HG02610 (cell line): Measurements from ENCODE around the gene PCNX3.
"Not testable (repeated sequence)": the region's sequence is repeated elsewhere in the genome, so short reads cannot be mapped to it uniquely, and the experiment has no call there.

ENCODE experiments used
- ATAC-seq: cut with Tn5 transposase; IDR thresholded peaks from one replicate; pipeline ENCODE4 v1.9.1; 2021; ENCODE audit warnings: mild to moderate bottlenecking, moderate library complexity; ENCODE audit not compliant: unreplicated experiment

Gene PCNX3

DNA sequence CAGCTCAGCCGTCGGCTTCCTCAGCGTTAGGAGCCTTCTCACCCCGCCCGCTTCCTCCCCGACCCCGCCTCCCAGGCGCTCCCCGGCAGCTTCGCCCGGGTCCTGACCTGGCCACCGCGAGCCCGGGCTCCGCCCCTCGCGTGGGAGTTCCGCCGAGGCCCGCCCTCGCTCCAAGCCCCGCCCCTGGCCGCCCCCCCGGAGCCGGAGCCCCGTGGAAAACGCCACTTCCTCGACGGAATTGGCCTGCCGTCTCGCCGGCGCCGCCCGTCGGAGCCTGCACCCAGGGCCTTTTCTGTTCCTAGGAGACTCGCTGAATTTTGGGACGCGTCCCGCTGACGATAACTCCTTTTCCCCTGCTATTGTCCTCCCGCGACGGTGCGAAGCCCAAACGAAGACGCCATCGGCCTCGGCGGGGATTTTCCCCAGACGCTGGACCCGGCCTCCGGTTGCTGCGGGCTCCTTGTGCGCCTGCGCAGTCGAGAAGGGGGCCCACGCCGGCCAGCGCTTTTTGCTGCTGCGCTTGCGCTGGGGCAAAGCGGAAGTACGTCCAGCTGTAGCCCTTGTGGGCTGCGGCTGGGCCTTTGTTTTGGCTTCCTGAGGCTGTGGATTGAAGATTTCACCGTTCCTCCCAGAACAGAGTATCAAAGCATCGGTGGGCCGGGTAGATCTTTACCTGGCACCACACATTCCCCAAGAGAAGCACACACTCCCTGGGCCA lies 37.1 kb downstream of the PCNX3 start:
- peak; percentile 62 for ATAC-seq

DNA sequence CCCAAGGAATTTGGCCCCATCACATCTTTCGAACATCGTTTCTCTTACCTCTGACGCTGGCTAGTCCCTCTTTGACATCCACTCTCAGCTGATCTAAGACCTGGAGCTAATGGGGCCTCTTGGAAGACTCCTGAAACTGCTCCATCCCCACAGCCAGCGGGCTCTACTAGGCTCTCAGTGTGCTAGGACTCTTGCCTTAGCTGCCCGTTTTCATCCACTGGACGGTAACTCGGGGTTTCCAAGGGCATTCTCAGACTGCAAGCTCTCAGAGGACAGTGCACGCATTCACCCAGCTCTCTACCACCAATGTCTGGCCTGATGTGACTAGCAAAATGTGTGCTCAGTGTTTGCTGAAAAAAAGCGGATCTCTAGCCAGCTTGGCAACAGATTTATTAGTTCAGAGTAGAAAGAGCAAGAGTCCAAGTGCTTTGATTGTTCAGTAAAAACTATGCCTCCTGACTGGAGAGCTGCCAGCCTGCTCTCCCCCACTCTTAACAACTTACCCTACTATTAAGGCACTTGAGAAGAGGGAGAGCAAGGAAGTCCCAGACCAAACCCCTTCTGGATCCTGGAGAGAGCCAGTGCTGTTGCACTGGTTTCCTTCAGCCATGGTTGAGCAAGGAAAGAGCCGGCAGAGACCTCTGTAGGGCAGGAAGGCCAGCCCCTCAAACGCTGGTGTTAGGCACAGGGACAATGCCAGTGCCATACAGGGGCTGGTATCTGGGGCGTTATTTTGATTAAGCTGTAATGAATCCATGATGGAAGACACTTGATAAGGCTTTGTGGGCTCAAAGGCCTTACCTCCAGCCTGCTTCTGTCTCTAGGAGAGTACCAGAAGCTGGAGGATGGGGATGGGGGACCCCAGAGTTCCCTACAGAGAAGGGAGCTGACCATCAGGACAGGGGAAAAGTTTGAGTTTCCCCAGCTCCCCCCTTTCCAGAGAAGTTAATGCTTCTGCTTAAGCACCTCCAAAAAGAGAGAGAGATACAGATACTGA lies 38.0 kb downstream of the PCNX3 start:
- ATAC-seq, result no peak

GRCh38 chr11:65654375-65655349 lies 39.1 kb downstream of the PCNX3 start:
- no peak for ATAC-seq

DNA sequence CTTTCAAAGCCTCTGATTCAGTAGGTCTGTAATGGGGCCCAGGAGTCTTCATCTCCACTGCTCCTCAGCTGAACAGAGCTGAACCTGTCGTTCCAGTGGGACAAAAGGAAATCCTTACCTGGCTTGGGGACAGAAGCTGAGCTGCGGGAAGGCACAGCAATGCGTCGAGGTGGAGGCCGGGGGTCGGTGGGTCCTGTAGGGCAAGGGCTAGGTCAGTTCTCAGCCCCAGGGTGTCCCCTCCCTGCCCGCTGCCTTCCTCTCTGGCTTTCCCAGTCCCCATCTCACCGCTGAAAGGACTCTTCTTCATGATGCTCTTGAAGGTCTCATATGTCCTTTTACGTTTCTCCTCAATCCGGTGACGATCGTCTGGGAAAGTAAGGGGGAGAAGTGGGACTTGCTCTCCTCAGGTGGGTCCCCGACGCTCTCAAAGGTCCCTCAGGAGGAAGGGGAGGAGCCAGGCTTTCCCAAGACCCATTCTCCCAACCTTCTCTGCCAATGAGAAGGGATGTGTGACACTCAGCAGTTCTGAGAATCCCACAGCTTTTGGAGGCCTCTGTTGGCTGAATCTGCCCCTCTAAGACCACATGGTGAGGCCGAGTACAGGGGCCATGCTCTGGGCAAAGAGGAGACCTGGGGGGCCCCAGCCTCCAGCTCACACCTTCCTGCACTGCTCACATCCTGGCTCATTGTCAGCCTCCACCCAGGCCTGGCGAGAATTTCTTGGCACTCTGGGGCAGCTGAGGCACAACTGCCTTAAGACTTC lies 40.2 kb downstream of the PCNX3 start:
- no peak for ATAC-seq

GRCh38 chr11:65657426-65657825 lies 41.9 kb downstream of the PCNX3 start:
- no peak for ATAC-seq

- ATAC-seq, result no peak
Observed at GRCh38 chr11:65658174-65659021, 42.8 kb downstream of the PCNX3 start.

- no peak for ATAC-seq
Observed at GRCh38 chr11:65660038-65660437, 44.5 kb downstream of the PCNX3 start.

DNA sequence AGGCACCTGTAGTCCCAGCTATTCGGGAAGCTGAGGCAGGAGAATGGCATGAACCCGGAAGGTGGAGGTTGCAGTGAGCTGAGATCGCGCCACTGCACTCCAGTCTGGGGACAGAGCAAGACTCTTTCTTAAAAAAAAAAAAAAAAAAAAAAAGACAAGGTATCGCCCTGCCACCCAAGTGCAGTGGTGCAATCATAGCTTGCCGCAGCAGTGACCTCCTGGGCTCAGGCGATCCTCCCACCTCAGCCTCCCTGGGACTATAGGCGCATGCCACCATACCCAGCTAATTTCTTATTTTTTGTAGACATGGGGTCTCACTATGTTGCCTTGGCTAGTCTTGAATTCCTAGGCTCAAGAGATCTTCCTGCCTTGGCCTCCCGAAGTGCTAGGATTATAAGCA lies 45.3 kb downstream of the PCNX3 start:
- not testable (repeated sequence) for ATAC-seq

DNA sequence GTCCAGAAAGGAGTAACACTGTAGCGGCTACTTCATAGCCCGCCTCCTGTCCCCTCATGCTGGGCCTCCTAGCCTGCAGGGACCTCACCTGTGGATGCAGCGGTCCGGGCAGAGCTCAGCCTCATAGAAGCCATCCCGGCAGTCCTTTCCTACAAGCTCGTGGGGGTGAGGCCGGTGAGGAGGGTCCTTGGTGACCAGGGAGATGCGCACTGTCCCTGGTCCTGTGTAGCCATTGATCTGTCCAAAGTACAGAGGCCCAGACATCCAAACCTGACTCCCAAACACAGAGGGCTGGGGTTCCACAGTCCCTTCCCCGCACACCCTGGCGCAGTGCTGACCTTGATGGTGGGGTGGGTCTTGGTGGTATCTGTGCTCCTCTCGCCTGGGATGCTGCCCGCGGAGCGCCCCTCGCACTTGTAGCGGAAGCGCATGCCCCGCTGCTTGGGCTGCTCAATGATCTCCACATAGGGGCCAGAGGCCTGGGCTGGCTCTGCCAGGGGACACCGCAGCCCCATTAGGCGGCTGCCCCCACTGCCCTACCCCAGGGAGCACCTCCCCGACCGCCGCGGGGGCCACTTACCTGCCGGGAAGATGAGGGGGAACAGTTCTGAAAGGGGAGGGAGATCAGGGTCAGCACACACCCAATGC lies 46.1 kb downstream of the PCNX3 start:
- ATAC-seq, result no peak

- peak; percentile 16 for ATAC-seq
Observed at GRCh38 chr11:65662247-65662798, 46.7 kb downstream of the PCNX3 start.

DNA sequence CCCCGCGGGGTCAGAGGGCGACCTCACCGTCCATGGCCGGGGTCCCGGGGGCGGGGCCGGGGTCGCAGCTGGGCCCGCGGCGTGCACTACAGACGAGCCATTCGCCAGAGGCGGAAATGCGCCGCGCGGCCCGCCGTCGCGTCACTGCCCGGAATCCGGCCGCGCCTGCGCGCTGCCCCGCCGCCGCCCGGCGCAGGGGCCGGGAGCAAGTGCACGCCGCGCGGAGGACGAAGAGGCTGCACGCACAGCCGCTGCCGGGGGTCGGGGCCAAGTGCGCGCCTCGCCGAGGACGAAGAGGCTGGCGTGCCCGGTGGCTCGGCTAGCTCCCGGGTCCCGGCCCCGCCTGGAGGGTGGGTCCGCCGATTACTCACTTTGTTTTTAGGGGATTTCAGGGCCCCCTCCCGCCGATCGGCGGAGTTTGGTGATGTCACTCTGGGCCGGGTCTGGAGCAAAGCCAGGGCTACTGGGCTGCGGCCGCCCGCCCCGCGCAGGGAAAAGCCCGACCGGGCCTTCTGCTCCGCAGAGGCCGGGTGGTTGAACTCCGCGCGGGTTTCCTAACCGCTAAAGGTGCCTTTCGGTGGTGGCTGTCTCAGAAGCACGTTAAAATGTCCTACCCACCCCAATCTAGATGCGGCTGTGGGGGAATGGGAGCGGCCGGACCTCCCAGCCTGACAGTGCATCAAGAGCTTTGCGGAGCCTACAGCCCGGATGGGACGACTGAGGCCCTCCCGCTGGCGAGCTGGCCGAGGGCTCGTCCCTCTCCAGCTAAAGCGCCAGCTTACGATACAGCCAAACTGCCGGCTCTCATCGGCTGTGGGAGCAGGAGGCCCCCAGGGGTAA lies 47.4 kb downstream of the PCNX3 start, which contains the start of gene RELA:
Gene RELA, minus strand, starts transcription at position 118 of the 840 bp plus-strand sequence. Its CDS starts 84 bp downstream, at position 34.
- ATAC-seq, result peak; percentile 77

- ATAC-seq, result peak; percentile 24
Observed at GRCh38 chr11:65663639-65664200, 48.1 kb downstream of the PCNX3 start.

- no peak for ATAC-seq
Observed at GRCh38 chr11:65672180-65672860, 56.7 kb downstream of the PCNX3 start.

DNA sequence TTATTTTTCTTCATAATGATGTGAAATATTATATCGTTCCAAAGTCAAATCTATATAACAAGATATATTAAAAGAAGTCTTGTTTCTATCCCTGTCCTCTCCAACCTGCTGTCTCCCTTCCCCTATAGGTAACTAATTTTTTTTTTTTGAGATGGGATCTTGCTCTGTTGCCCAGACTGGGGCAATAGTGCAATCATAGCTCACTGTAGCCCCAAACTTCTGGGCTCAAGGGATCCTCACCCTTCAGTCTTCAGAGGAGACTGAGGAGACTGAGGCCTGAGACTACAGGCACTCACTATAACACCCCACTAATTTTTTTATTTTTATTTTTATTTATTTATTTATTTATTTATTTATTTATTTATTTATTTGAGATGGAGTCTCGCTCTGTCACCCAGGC lies 57.4 kb downstream of the PCNX3 start:
- no peak for ATAC-seq

DNA sequence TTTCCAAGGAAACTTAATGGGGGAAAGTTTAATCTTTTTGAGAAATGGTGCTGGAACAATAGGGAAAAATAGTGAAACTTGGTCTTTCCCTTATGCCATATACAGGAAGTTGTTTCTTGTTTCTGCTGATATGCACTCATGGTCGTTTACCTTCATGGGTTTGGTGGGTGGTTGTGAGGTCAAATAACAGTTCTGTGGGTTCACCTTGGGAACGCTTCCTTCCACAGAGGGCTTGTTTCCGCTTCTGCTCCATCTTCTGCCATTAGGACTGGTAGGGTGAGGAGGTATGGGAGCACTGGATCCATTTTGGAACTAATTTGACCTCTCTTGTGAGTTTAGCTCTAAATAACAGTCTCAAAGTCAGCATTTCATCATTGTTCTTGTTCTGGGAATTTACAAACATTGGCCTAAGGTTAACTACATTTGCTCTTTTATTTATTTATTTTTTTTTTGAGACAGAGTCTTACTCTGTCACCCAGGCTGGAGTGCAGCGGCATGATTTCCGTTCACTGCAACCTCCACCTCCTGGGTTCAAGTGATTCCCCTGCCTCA lies 64.7 kb downstream of the PCNX3 start:
- no peak for ATAC-seq

GRCh38 chr11:65683480-65683879 lies 67.9 kb downstream of the PCNX3 start:
- ATAC-seq, result not testable (repeated sequence)
